Rectal smooth muscle tissue (tissue), 1 donor: ENCODE data around the gene HID1.

Experiments used
- H3K27ac ChIP-seq: one replicate; pipeline ENCODE4 v1.7.0; 2013; ENCODE audit warnings: low read depth, low read length, inconsistent platforms
- H3K27me3 ChIP-seq: one replicate; pipeline ENCODE4 v1.7.0; 2013; ENCODE audit warnings: low read length; ENCODE audit not compliant: control insufficient read depth, insufficient read depth
- H3K36me3 ChIP-seq: one replicate; pipeline ENCODE4 v1.7.0; 2013; ENCODE audit warnings: low read length; ENCODE audit not compliant: control insufficient read depth, insufficient read depth
- H3K4me1 ChIP-seq: one replicate; pipeline ENCODE4 v1.7.0; 2013; ENCODE audit warnings: low read length; ENCODE audit not compliant: control insufficient read depth, insufficient read depth
- H3K4me3 ChIP-seq: one replicate; pipeline ENCODE4 v1.7.0; 2013; ENCODE audit warnings: low read length
- H3K9ac ChIP-seq: one replicate; pipeline ENCODE4 v1.7.0; 2013; ENCODE audit warnings: low read length

The HID1 gene

GRCh38 chr17:74901353-74902135 lies 71.0 kb downstream of the HID1 start:
- Histone ChIP-seq H3K4me3 (no peak overlapping the region), H3K27ac (no peak overlapping the region), H3K9ac (no peak overlapping the region), H3K27me3 (peaks cover 7% of the 10 kb centered on the region), H3K4me1 (no peaks in the 10 kb centered on the region), H3K36me3 (no peaks in the 10 kb centered on the region)
